ENCODE data around the gene KNG1. TPM values are rescaled to one million over a fixed set of nuclear protein-coding genes. Genes with fewer than 3 reads are reported as not detected.
"Not testable (repeated sequence)": the region's sequence is repeated elsewhere in the genome, so short reads cannot be mapped to it uniquely, and the experiment has no call there.

Gene KNG1
- total RNA-seq, 1 donor from 2014 or later, result not detected

DNA sequence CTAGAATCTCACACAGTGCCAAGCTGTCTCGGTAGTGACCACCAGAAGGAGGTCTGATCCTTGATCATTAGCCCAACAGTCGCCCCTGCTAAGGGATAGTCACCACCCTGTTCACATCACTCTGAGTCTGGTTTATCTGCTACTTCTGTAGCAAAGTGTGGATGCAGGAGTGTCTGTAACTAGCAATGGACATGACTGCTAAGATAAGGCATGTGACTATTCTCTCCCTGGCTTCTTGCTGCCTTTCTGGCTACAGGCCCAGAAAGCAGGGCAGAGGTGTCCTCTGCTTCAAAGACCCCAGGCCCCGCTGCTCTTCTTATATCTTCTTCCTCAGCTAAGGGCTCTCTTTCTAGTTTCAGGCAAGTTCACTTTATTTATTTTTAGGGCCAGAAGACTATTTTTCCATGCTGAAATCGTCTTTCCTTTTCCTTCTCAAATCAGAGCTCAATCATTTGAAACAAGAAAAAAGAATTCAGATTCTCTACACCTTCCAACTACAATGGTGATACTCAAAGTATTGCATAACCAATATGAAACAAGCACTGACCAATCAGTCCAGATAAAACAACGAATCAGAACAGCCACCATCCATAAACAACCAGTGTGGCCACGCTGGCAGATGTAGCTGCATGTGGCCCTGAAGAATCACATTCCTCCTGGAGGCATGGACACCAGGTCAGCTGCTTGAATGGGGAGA, 8.0 kb upstream of the KNG1 start:
- intact Hi-C loops (cut with micrococcal nuclease), result no loop called here

DNA sequence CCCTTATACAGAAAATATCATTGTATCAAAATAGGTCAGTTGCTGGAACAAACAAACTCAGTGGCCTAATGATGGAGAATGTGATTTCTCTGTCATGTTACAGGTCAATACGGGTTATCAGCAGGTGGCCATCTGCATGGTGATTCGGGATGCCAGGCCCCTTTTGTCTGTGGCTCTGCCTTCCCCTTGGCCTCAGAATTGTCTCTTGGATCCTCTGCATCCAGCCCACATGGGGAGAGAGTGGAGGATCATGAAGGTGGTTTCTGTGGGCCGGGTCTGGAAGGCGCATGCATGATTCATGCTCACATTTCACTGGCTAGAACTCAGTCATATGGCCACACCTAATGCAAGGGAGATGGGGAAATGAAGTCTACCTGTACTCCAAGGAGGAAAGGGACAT, 6.5 kb upstream of the KNG1 start:
- intact Hi-C loops (cut with micrococcal nuclease), result not testable (repeated sequence)

DNA sequence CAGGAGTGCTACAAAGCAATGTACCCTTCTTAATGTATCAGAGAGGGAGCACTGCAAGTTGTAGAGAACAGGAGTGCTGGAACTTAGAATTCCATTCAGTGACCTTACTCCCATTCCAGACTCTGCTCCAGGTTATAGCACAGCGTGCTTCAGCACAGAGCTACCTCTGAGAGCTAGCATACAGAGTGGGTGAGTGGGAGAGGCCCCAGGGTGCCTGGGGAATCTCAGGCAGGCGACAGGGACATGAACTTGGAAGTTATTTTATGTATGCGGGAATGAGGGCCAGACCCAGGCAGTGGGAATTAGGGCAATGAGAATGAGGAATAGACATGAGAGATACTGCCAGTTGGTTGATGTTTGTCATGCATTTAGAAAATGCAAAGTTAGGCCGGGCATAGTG, 3.7 kb upstream of the KNG1 start:
- intact Hi-C loops (cut with micrococcal nuclease), result no loop called here

DNA sequence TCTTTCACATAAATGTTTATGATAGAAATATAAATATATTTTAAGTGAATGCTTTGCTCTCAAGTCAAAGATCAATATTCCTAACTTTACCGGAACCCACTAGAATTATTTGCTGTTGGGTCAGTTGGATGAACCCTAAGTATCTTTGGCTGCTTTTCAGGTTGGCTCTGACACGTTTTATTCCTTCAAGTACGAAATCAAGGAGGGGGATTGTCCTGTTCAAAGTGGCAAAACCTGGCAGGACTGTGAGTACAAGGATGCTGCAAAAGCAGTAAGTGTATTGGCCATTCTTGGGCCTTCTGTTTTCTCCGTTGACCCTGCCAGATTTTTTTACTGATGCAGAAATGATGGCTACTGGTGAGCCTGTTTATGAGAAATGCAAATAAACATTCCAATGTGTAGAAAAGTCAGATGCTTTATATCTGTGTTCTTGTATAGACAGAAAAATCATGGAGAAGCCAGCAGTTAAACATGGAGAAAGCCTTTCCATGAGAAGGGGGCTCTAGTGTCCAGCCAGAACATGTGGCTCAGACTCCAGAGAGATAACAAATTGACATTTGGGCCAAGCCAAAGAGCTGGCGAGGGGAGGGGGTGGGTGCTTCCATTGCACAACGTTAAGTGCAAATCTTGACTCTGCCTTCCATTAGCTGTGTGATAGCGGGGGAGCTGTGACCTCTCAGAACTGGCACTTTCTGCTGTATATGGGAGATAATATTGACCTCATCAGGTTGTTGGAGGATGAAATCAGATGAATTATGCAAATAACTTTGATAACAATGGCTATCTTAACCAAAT, 3.0 kb downstream of the KNG1 start:
- intact Hi-C loops (cut with micrococcal nuclease), result no loop called here

DNA sequence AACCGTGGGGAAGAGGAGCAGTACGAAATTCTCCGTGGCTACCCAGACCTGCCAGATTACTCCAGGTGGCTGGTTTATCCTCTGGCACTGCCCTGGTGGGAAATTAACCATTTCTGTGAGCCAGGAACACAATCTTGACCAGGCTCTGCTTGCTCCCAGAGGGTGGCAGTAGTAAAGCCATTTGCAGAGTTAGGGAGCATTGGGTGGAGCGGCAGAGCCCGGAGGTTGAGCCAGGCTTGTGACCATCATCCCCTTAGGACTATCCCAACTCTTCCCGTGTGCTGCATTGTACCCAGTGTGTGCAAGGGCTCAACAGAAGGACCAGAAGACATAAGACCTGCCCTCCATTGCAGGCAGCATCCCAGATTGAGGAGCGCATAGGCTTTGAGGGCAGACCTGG, 5.3 kb downstream of the KNG1 start:
- intact Hi-C loops (cut with micrococcal nuclease), result no loop called here

DNA sequence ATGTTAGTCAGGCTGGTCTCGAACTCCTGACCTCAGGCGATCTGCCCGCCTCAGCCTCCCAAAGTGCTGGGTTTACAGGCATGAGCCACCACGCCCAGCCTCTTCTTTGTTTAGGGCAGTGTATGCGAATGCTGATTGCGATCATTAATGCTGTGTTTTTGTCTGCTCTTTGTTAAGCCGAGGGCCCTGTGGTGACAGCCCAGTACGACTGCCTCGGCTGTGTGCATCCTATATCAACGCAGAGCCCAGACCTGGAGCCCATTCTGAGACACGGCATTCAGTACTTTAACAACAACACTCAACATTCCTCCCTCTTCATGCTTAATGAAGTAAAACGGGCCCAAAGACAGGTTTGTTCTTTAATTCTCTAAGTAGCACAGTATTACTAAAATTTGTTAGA, 7.8 kb downstream of the KNG1 start:
- intact Hi-C loops (cut with micrococcal nuclease), result no loop called here

DNA sequence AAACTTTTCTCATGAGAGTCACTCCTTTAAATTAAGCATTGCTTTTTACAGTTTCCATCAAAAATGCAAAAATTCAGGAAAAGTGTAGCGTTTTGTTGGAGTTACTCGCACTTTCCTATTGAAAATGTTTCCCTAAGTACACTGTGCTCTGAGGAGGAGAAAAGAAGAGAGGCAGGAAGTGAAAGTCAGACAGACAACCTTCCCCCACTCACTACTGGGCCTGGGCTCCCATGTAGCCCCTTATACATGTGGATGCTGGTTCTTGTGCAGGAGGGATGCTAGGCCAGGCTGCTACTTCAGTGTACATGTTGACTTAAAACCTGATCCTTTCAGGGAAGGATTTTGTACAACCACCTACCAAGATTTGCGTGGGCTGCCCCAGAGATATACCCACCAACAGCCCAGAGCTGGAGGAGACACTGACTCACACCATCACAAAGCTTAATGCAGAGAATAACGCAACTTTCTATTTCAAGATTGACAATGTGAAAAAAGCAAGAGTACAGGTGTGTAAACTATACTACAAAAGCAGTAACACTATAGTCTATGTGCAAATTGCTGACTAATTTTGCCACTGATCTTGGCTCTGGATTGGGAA, 15.1 kb downstream of the KNG1 start:
- intact Hi-C loops (cut with micrococcal nuclease), result no loop called here

DNA sequence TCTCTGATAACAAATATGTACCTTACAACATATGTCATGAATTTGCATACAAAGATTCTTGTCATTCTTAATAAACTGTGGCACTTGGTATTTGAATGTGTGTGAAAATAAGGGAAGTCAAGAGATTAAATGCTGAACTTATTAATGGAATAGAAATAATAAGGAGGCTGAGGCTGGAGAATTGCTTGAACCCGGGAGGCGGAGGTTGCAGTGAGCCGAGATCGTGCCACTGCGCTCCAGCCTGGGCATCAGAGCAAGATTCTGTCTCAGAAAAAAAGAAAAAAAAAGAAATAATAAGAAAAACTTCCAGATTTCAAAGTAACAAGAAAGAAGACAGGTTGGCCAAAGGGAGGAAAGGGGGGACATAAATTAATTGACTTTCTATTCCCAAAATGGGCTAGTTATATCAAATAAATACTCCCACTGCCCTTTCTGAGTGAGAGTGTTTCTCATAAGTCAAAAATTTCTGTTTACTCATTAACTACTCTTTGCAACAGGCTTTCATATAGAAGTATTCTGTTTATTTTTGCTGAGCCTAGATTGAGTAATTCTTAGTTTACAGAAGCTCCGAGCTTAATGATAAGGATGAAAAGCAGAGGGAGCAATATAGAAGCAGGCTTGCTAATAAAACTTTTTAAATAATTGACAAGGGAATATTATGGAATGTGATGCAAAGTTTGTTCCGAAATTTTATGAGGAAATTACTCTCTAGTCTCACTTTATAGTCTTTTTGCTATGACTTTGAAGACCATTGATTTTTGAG, 25.6 kb downstream of the KNG1 start:
- intact Hi-C loops (cut with micrococcal nuclease), result no loop called here

DNA sequence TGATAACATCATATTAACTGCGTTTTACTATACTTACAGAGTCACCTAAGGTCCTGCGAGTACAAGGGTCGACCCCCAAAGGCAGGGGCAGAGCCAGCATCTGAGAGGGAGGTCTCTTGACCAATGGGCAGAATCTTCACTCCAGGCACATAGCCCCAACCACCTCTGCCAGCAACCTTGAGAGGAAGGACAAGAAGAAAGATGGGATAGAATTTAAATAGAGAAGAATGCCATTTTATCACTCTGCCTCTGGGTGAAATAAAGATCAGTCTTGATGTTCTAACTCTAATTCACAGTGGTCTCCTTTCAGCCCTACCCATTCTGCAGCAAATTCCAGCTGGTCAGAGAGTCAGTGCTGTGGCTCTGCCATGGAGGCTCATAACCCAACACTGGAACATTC, 26.5 kb downstream of the KNG1 start:
- intact Hi-C loops (cut with micrococcal nuclease), result no loop called here

DNA sequence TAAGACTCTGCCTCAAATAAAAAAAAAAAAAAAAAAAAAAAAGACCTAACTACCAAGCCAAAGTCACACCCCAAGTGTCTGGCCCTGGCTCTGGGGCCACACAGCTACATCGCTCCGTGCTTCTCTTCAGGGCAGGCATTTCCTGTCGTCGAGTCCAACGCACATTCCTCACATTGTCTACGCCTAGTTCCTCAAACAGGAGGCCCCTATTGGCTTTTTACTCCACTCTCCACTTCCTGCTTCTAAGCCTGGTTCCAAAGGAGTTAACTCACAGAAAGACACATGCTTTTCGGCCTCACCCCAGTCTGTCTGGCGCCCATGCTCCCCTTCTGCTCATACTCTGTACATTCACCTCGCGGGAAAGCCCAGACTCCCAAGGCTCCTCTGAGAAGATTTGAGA, 28.8 kb downstream of the KNG1 start:
- intact Hi-C loops (cut with micrococcal nuclease), result no loop called here

DNA sequence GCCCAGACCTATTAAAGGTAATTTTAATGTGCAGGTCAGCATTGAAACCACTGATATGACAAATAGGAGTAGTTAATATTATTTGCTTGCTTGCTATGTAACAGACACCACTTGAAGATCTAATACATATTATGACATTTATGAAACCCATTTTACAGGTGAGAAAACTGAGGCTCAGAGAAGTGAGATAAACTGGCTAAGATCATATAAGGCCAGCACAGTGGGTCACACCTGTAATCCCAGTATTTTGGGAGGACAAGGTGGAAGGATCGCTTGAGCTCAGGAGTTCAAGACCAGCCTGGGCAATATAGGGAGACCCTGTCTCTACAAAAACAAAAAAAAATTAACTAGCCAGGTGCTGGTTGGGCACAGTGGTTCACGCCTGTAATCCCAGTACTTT, 33.2 kb downstream of the KNG1 start:
- intact Hi-C loops (cut with micrococcal nuclease), result no loop called here

DNA sequence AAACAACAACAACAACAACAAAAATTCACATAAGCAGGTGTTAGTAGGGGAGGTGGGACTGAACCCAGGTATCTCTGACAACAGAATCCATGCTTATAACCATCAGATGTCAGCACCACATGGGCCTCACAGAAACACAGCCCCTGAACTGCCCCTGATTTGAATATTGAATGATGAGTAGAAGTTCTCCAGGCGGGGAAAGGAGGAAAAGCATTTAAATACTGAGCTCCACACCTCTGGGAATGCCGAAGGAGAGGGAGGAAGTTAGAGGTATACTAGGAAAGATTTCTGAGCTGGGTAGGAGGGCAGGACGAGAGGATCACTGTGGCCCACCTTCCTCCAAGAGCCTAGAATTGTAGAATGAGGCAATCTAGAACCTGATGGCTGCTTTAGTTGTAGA, 34.3 kb downstream of the KNG1 start:
- intact Hi-C loops (cut with micrococcal nuclease), result no loop called here

DNA sequence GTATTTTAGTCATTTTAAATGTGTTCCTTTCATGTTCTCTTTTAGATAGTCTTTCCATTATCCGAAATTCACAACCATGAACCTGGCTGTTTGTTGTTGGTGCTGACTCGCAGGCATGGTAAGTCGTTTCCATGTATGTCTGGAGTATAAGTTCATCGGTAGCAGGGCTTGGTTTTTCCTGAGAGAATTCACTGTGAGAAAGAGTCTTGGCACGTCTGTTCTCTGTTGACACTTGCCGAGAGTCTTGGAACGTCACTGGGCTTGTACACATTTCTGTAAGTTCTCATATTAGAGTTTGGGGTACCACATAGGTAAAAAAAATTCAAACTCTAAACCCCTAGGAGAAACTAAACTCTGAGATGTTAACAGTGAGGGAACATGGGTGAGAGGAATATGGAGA, 36.8 kb downstream of the KNG1 start:
- intact Hi-C loops (cut with micrococcal nuclease), result no loop called here

DNA sequence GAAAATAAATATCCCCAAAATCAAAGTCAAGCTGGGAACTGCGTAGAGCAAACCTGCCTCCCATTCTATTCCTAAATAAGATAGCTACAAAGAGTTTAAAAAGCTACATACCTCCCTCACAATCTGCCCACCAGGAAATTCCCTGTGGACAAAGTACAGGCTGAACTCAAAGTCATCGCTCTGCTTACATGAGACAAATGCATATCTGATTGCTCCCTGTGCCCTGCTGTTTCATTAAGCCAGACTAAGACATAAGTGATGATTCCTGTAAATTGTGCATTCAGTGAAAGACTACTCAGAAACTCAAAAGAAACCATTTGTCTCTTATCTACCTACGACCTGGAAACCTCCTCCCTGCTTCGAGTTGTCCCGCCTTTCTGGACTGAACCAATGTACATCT, 37.7 kb downstream of the KNG1 start:
- intact Hi-C loops (cut with micrococcal nuclease), result no loop called here

DNA sequence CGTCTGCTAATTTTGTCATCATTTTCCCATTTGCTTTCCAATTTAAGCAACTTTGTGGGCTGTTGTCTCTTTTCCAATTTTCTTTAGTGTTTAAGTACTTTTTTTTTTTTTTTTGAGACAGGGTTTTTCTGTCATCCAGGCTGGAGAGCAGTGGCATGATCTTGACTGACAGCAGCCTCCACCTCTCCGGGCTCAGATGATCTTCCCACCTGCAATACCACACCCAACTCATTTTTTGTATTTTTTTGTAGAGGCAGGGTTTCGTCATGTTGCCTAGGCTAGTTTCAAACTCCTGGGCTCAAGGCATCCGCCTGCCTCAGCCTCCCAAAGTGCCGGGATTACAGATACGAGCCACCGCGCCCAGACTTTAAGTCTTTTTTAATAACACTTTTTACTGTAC, 40.1 kb downstream of the KNG1 start:
- intact Hi-C loops (cut with micrococcal nuclease), result no loop called here

DNA sequence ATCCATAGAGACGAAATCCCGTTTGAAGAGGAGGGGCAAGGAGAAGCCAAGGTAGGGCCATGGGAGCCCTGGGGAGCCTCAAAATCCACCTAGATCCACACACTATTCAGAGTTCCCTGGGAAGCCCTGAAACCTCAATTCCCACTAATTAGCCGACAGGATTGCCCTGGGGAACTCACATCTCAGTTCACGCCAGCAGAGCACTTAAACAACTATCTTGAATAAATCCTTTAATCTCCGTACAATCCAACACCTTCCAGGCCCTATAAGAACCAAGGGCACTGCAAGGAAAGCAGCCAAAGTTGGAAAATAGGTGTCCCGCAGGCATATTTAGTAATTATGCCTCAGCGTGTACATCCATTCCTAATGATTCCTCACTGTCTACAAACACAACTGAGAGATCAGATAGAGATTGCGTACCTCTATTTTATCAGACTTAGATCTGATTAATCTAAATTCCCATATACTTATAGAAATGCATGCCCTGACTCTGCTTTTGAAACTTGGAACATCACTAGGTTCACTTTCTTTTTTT, 40.6 kb downstream of the KNG1 start:
- intact Hi-C loops (cut with micrococcal nuclease), result no loop called here

DNA sequence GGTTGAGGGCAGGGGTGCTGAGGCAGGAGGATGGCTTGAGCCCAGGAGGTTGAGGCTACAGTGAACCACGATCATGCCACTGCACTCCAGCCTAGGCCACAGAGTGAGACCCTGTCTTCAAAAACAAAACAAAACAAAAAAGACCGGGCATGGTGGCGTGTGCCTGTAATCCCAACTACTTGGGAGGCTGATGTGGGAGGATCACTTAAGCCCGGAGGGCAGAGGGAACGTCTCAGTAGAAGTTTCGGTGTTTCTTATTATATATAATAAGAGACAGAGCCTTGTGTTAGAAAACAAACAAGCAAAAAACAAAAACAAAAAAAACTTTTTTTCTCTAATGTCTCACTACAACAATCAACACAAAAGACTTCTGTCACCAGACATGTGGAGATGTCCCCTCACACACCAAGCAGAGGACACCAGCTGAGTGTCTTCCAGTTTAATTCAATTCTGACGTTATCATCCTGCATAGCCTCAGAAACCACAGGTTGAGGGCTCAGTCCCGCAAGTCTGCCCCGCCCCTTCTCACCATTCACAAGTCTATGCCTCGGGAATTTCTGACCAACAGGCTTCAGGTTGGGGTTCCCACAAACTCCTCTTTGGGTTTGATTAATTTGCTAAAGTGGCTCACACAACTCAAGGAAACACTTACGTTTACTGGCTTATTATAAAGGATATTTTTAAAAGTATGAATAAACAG, 42.2 kb downstream of the KNG1 start:
- intact Hi-C loops (cut with micrococcal nuclease), result no loop called here

DNA sequence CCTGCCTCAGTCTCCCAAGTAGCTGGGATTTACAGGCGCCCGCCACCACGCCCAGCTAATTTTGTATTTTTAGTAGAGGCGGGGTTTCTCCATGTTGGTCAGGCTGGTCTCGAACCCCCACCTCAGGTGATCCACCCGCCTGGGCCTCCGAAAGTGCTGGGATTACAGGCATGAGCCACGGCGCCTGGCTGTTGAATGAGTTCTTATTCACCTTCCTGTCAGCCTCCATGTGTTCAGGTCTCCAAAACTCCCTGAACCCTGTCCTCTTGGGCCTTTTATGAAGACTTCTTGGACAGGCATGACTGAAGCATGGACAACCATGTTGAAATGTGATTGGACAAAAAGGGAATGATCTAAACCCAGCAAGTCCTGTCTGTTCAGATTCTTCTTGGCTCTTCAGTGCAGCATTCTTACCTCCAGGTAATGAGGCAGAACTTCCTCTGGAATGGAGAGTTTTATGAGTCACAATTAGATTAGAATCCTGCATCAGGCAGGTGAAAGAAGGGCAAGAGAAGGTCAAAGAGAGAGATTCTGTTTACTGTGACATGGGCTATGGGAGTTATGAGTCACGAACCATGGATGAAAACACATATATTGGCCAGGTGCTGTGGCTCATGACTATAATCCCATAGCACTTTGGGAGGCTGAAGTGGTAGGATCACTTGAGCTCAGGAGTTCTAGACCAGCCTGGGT, 43.1 kb downstream of the KNG1 start:
- intact Hi-C loops (cut with micrococcal nuclease), result no loop called here

DNA sequence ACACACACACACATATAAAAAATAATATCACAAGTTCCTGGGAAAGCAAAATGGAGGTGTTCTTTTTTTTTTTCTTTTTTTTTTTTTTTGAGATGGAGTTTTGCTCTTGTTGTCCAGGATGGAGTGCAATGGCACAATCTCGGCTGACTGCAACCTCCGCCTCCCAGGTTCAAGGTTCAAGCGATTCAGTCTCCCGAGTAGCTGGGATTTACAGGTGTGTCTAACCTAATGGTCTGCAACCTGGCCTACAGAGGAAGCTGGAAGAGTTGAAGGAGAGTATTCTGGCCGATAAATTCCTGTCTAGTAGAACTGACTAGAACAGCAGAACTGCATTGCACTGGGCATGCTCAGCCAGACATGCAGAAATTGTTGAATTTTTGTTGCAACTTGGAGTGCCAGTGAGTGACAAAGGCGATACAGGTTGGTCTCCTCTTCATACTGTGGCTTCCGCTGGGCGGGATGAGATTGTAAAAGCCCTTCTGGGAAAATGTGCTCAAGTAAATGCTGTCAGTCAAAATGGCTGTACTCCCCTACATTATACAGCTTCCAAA, 43.8 kb downstream of the KNG1 start:
- intact Hi-C loops (cut with micrococcal nuclease), result no loop called here

DNA sequence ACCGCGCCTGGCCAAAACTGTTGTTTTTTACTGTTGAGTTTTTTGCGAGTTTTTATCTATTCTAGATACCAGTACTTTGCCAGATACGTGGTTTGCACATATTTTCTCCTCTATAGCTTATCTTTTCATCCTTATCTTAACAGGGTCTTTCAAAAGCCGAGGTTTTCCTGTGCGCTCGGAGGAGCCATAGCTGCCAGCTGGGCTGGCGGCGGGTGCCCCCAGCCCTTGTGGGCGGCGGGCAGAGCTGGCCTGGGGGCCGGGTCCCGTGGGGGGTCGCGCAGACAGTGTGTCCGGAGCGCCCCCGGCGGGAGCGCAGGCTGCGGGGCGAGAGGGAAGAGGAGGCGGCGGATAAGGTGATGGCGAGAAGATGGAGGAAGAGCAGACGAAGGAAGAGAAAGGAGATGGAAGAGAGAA, 55.1 kb downstream of the KNG1 start:
- intact Hi-C loops (cut with micrococcal nuclease), result loop anchor here (1.0 kb wide), 1 partner anchor 11 kb away; the partner anchor contains the start of gene EIF4A2
